Neural cell (in vitro differentiated cells): ENCODE data around the gene UBASH3B. TPM values are rescaled to one million over a fixed set of nuclear protein-coding genes. Genes with fewer than 3 reads are reported as not detected.

Experiments
- H2AFZ ChIP-seq: fragments of 200-600, 300-800 bp; sonication (generic), shearing (Covaris generic); 2 replicates; pipeline ENCODE4 v1.6.0; 2014; ENCODE audit warnings: low read depth, mild to moderate bottlenecking, antibody characterized with exemption, low read length, moderate library complexity
- H3F3A ChIP-seq: fragments of 200-600 bp; shearing (Covaris generic); 2 replicates; pipeline ENCODE4 v1.6.1; 2016; ENCODE audit warnings: mild to moderate bottlenecking, moderate library complexity, mixed read lengths, antibody characterized with exemption, low read length; ENCODE audit not compliant: insufficient read depth, poor library complexity, severe bottlenecking
- H3K27ac ChIP-seq: fragments of 200-600, 300-800 bp; sonication (generic), shearing (Covaris generic); 2 replicates; pipeline ENCODE4 v1.5.1; 2014; ENCODE audit warnings: mild to moderate bottlenecking, low read length, moderate library complexity
- H3K27me3 ChIP-seq: fragments of 300-800, 200-600 bp; sonication (generic), shearing (Covaris generic); 2 replicates; pipeline ENCODE4 v1.6.0; 2014; ENCODE audit warnings: mild to moderate bottlenecking, low read depth, low read length, moderate library complexity; ENCODE audit not compliant: insufficient read depth
- H3K36me3 ChIP-seq: fragments of 300-800, 200-600 bp; sonication (generic), shearing (Covaris generic); 2 replicates; pipeline ENCODE4 v1.5.1; 2014; ENCODE audit warnings: mild to moderate bottlenecking, antibody characterized with exemption, low read length, moderate library complexity; ENCODE audit not compliant: insufficient read depth
- H3K4me2 ChIP-seq: fragments of 300-800, 200-600 bp; sonication (generic), shearing (Covaris generic); 2 replicates; pipeline ENCODE4 v1.6.0; 2014; ENCODE audit warnings: mild to moderate bottlenecking, low read length
- H3K4me3 ChIP-seq: fragments of 300-800, 200-600 bp; sonication (generic), shearing (Covaris generic); 2 replicates; pipeline ENCODE4 v1.5.1; 2014; ENCODE audit warnings: mild to moderate bottlenecking, low read length, moderate library complexity
- H3K79me2 ChIP-seq: fragments of 200-600 bp; shearing (Covaris generic); replicated peaks from 2 replicates; pipeline ENCODE4 v1.6.0; 2014; ENCODE audit warnings: mild to moderate bottlenecking, low read length, moderate library complexity; ENCODE audit not compliant: insufficient read depth
- H3K9ac ChIP-seq: fragments of 300-800, 200-600 bp; sonication (generic), shearing (Covaris generic); 2 replicates; pipeline ENCODE4 v1.6.1; 2016; ENCODE audit warnings: mild to moderate bottlenecking, low read length, mixed read lengths
- H3K9me2 ChIP-seq: fragments of 200-600 bp; shearing (Covaris generic); 2 replicates; pipeline ENCODE4 v1.6.1; 2016; ENCODE audit warnings: mild to moderate bottlenecking, low read length, mixed read lengths; ENCODE audit not compliant: insufficient read depth
- H3K9me3 ChIP-seq: fragments of 200-600, 300-800 bp; sonication (generic), shearing (Covaris generic); 2 replicates; pipeline ENCODE4 v1.6.1; 2016; ENCODE audit warnings: mild to moderate bottlenecking, mixed run types, low read length, moderate library complexity, mixed read lengths
- H4K20me1 ChIP-seq: fragments of 200-600 bp; shearing (Covaris generic); 2 replicates; pipeline ENCODE4 v1.6.1; 2016; ENCODE audit warnings: mild to moderate bottlenecking, mixed run types; ENCODE audit not compliant: insufficient read depth
- CTCF ChIP-seq: fragments of 450-650 bp; IDR thresholded peaks from 2 replicates; pipeline ENCODE4 v1.5.1; 2014; ENCODE audit warnings: antibody characterized with exemption, mild to moderate bottlenecking, moderate library complexity; ENCODE audit not compliant: poor library complexity, severe bottlenecking
- EP300 ChIP-seq: fragments of 450-650 bp; conservative IDR thresholded peaks from 2 replicates; pipeline ENCODE4 v1.6.1; 2014; ENCODE audit warnings: antibody characterized with exemption, mild to moderate bottlenecking, moderate library complexity; ENCODE audit not compliant: poor library complexity, severe bottlenecking
- EZH2 ChIP-seq: fragments of 200-600, 300-800 bp; shearing (Covaris generic), sonication (generic); IDR thresholded peaks from 2 replicates; pipeline ENCODE4 v1.6.1; 2014; ENCODE audit warnings: antibody characterized with exemption, low read length, borderline replicate concordance, mild to moderate bottlenecking; ENCODE audit not compliant: insufficient read depth, poor library complexity, severe bottlenecking
- MXI1 ChIP-seq: fragments of 450-650 bp; conservative IDR thresholded peaks from 2 replicates; pipeline ENCODE4 v1.6.1; 2014; ENCODE audit warnings: antibody characterized with exemption, mild to moderate bottlenecking; ENCODE audit not compliant: poor library complexity, severe bottlenecking
- POLR2AphosphoS5 ChIP-seq: IDR thresholded peaks from 2 replicates; pipeline ENCODE4 v1.6.1; 2012
- RAD21 ChIP-seq: fragments of 450-650 bp; conservative IDR thresholded peaks from 2 replicates; pipeline ENCODE4 v1.6.1; 2014; ENCODE audit warnings: antibody characterized with exemption, mild to moderate bottlenecking, moderate library complexity
- SMC3 ChIP-seq: fragments of 450-650 bp; conservative IDR thresholded peaks from 2 replicates; pipeline ENCODE4 v1.6.1; 2014; ENCODE audit warnings: antibody characterized with exemption, mild to moderate bottlenecking, moderate library complexity; ENCODE audit not compliant: poor library complexity
- TAF1 ChIP-seq: IDR thresholded peaks from 2 replicates; pipeline ENCODE4 v1.6.1; 2012; ENCODE audit warnings: low read depth
- polyA plus RNA-seq: library from polyadenylated mRNA; depleted of rRNA; stranded (reverse); fragments of >200 nt; gene quantifications from 2 replicates; pipeline ENCODE4 v1.2.3, GENCODE V29; 2014
- TF ChIP-seq, protein P1 (sequence below): IDR thresholded peaks from 2 replicates; pipeline ENCODE4 v1.6.1; 2012; ENCODE audit warnings: borderline replicate concordance

Gene UBASH3B
- polyA plus RNA-seq, 1 donor from 2014 or later = 4.2 TPM

DNA sequence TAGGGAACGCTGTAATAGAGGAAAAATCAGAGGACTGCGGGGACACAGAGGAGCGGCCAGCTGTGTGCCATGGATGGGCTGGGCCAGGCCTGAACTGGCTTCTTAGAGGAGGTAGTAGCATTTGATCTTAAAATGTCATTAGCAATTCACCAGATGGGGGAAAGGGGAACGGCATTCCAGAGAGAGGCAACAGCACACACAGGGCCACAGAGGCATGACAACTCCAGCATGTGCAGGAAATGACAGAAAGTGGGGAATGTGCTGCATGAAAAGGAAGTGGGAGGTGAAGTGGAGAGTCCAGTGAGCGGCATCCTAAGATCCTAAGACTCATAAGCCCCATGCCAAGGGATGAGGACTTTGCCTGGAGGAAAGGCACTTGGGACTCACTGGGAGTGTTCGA, 69.0 kb downstream of the UBASH3B start:
- no peaks in the 10 kb centered on the region for H3K9me3 ChIP-seq
- no peak overlapping the region for H3K4me3 ChIP-seq
- H3K9me2 ChIP-seq = no peaks in the 10 kb centered on the region
- H2AFZ ChIP-seq = no peak overlapping the region
- H3K36me3 ChIP-seq = no peaks in the 10 kb centered on the region
- no peak overlapping the region for H3K9ac ChIP-seq
- H3K79me2 ChIP-seq = no peaks in the 10 kb centered on the region
- H3F3A ChIP-seq = no peaks in the 10 kb centered on the region
- no peak overlapping the region for H3K4me2 ChIP-seq
- no peak overlapping the region for H3K27ac ChIP-seq
- no peaks in the 10 kb centered on the region for H3K27me3 ChIP-seq
- no peaks in the 10 kb centered on the region for H4K20me1 ChIP-seq
- TF ChIP-seq POLR2AphosphoS5 (no peak), RAD21 (no peak), TAF1 (no peak), EZH2 (no peak), CTCF (no peak), MXI1 (no peak)

DNA sequence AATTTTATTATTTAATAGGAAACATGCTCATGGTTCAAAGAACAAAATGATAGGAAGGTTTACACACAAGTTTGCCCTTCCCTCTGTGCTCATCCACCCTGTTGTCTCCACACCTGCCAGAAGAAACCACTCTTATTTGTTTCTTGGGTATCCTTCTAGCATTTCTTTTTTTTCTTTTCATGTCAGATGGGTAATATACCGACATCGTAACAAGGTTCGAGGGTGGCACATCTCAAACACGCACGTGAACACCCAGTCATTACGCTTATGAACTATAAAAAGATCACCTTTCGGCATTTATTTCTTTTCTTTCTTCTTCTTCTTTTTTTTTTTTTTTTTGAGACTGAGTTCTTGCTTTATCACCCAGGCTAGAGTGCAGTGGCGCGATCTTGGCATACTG, 70.5 kb downstream of the UBASH3B start:
- no peaks in the 10 kb centered on the region for H3K79me2 ChIP-seq
- H3K27me3 ChIP-seq = no peaks in the 10 kb centered on the region
- no peak overlapping the region for H3K9ac ChIP-seq
- no peaks in the 10 kb centered on the region for H3K9me3 ChIP-seq
- H3K27ac ChIP-seq = no peak overlapping the region
- no peaks in the 10 kb centered on the region for H3K9me2 ChIP-seq
- H4K20me1 ChIP-seq = no peaks in the 10 kb centered on the region
- no peaks in the 10 kb centered on the region for H3F3A ChIP-seq
- no peak overlapping the region for H3K4me2 ChIP-seq
- no peak overlapping the region for H3K4me3 ChIP-seq
- H3K36me3 ChIP-seq = no peaks in the 10 kb centered on the region
- TF ChIP-seq, protein P1, sequence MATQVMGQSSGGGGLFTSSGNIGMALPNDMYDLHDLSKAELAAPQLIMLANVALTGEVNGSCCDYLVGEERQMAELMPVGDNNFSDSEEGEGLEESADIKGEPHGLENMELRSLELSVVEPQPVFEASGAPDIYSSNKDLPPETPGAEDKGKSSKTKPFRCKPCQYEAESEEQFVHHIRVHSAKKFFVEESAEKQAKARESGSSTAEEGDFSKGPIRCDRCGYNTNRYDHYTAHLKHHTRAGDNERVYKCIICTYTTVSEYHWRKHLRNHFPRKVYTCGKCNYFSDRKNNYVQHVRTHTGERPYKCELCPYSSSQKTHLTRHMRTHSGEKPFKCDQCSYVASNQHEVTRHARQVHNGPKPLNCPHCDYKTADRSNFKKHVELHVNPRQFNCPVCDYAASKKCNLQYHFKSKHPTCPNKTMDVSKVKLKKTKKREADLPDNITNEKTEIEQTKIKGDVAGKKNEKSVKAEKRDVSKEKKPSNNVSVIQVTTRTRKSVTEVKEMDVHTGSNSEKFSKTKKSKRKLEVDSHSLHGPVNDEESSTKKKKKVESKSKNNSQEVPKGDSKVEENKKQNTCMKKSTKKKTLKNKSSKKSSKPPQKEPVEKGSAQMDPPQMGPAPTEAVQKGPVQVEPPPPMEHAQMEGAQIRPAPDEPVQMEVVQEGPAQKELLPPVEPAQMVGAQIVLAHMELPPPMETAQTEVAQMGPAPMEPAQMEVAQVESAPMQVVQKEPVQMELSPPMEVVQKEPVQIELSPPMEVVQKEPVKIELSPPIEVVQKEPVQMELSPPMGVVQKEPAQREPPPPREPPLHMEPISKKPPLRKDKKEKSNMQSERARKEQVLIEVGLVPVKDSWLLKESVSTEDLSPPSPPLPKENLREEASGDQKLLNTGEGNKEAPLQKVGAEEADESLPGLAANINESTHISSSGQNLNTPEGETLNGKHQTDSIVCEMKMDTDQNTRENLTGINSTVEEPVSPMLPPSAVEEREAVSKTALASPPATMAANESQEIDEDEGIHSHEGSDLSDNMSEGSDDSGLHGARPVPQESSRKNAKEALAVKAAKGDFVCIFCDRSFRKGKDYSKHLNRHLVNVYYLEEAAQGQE = no peak
- TF ChIP-seq EP300 (no peak), MXI1 (no peak), CTCF (no peak), SMC3 (no peak), POLR2AphosphoS5 (no peak), RAD21 (no peak), TAF1 (no peak), EZH2 (no peak)
- H2AFZ ChIP-seq = no peak overlapping the region
